NCI-H146 (cell line): Measurements from ENCODE around the gene CDKAL1.
"Not testable (repeated sequence)": the region's sequence is repeated elsewhere in the genome, so short reads cannot be mapped to it uniquely, and the experiment has no call there.

ENCODE experiments used
- DNase-seq: peaks from one replicate; lab custom pipeline; 2025; lab: John Stamatoyannopoulos, UW

Gene CDKAL1

DNA sequence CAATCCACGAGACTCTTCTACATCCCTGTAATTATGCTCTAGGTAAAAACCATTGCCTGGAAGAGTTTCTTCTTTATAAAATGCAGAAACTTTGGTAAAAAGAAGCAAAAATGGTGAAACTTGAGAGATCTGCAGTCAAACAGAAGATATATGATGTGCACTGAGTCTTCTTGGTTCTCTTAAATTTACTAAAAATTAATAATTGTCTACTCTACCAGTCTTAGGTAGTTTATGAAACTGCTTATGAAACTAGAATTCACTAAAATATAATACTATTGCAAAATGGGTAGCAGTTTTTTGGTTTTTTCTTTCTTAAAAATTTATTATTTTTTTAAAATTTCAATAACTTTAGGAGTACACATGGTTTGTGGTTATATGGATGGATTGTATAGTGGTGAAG, 540.2 kb downstream of the CDKAL1 start:
- no peak for DNase-seq

DNA sequence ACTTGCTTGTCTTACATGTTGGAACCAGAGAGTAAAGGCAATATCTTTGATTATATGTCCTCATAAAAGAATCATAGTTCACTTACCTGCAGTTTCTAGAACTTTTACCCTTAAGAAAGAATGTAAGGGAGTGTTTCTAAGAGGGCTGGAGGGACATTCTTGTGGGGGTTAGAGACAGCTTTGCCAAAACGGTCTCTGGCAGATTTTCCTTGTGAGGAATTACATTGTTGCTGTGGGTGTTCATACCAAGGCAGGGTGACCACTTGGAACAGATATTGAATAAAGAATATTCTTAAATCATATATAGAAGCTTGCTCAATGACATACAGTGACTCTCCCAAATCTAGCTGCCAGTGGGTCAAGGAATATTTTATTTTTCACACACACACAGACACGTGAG, 541.7 kb downstream of the CDKAL1 start:
- DNase-seq, result no peak

DNA sequence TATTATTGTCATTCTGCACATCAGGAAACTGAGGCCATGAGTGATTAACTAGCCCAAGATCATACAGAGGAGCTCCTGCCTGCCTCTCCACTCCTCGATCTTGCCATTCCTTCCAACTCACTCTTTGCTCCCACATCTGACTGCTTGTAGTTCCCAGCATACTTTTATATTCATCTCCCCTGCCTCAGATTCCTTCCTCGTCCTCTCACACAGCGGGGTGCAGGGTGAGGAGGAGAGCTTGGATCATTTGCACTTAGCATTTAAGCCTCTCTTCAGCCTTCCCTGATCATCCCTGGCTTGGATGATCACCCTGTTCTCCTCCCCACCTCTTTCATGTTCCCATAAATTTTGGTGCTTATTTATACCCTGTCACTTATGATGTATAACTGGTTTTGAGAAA, 544.2 kb downstream of the CDKAL1 start:
- no peak for DNase-seq

DNA sequence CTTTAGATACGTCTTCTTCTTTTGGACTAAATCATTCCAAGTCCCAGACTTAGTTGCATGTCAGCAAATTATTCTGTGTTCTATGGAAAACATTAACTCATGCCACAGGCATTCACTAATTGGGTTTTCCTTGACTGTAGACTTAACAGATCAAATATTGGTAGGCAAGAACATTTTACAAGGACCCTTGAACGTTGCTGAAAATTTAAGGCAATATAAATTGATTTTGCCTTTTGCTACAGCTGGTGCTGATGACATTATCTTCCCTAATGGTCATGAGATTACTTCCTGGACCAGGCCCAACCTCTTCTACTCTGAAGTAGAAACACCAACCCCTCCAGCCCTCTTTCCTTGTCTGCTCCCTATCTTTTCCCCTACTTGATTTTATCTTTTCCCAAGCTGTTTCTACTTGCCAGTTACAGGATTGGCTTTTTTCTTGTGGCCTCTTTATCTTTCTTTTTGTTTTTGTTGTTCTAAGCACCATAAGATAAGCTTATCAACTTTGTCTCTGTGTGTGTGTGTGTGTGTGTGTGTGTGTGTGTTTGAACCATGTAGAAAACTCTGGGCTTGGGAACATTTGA, 545.3 kb downstream of the CDKAL1 start:
- no peak for DNase-seq

DNA sequence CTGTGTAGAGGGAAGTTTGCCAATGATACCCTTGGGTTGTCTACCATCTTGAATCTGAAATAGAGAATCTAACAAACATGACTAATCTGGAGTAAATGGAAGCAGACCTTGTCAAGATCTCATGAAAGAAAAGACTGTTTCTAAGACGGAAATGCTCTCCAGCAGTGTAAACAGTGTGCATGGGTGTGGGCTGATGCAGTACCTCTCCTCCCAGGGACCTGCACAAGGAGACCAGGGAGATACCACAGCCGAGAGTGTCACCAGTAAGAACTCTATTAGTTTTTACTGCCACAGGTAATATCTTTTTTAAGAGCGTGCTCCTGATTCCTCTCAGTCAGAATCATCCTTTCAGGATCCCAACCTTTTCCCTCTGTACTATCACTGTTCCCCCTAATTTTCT, 546.0 kb downstream of the CDKAL1 start:
- no peak for DNase-seq

DNA sequence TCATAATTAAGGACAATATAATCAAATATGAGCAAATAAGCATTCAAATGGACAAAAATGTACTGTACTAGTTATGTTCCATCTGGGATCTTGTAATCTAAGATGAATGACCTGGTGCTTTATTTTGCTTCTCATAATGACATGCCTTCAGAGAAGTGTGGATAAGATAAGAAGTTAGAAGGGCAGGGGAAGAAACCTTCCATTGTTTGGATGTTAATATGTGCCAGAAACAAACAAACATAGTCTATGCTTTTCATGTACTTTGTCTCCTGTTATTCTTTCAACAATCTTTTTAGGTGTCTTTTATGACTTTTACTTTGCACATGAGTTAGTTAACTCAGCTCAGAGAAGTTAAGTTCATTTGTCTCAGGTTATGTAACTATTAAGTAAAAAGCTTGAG, 547.8 kb downstream of the CDKAL1 start:
- no peak for DNase-seq

DNA sequence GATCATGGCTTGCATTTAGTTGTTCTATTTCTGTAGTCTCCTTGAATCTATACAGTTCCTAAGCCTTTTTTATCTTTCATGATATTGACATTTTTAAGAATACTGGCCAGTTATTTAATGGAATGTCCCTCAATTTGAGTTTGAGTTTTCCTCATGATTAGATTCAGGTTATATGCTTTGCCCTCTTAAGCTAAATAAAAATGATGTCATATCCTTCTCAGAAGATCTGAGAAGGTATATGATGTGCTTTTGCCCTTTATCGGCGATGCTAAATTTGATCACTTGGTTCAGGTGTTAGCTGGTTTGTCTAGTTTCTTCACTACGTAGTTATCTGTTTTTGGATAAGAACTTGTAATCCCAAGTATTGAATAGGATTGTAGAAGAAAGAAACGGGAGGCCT, 549.5 kb downstream of the CDKAL1 start:
- no peak for DNase-seq

DNA sequence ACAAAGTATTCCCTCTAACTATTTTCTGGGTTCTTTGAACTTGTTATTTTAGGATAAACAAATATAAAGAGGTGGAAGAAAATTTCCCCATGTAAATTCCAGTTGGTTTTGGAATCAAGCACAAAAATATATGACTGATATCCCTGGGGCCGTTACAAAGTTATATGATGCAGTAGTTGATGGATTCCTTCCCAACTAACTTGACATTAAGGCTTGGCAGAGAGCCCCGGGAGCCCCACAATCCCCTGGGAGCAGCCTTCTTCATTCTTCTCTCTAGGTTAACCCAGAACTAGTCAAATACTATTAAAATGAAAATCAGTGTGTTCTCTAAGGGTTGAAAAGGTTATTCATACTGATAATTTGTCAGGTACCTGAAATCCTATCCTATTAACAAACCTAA, 550.4 kb downstream of the CDKAL1 start:
- no peak for DNase-seq

DNA sequence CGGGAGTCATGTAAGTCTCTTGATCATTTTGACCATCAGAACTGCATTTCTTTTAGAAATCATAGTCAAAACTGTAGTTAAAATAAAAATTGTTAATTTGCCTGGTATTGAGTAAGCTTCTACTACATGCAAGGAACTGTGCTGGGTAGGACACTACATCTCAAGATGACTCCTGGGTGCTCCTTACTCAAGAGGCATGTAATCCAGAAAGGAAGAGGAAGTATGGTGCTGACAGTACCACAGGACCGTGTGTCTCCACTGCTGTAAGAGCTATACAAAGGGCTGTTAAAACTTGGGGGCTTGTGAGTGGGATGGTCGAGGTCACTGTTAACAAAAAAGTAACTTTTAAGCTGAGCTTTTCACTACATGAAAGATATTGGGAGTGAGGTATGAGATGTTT, 551.0 kb downstream of the CDKAL1 start:
- DNase-seq, result no peak

DNA sequence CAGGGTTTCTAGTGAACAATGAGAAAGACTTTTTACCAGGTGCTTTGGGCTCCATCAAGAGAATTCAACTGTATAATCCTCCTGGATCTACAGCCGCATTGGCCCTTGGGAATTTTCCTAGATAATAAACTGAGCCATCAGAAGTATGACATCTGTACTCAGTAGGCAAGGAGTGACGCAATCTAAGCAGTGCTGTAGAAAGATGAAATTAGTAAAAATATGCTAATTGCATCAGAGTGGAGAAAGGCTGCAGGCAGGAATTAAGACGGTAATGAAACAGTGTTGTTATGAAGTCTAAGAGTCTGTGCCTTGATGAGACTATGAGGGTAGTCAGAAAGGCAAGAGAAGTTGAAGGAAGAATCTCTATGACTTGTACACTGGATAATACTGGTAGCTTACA, 551.4 kb downstream of the CDKAL1 start:
- no peak for DNase-seq

DNA sequence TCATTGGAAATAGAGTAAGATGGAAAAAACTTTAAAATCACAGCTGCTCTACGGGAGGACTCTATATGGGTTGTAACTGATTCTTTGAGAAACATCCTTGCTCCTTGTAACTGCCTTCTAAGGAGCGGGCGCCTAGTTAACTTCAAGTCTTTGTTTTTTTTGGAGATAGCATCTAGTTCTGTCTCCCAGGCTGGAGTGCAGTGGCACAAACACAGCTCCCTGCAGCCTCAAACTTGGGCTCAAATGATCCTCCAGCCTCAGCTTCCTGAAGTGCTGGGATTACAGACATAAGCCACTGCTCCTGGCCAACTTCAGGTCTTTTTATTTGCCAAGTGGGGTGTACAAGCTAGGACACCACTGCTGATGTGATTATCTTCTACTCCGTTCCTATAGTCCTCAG, 552.9 kb downstream of the CDKAL1 start:
- no peak for DNase-seq

DNA sequence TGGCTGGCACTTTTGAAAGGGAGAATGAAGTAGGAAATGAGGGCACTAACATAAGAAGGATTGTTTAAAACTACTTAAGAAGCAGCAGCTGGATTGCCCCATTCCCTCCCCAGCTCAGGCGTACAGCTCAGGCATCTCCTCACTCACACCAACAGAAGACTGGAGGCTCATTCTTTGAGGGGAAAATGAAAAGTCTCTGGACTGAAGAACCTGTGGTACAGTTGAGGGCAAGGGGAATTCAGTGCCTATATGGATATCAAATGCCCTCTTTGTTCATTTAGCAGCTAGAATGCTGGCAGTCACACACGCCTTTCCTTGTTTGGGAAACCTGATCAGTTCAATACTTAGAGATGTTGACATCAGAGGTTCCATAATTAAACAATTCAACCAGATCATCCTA, 557.2 kb downstream of the CDKAL1 start:
- no peak for DNase-seq

DNA sequence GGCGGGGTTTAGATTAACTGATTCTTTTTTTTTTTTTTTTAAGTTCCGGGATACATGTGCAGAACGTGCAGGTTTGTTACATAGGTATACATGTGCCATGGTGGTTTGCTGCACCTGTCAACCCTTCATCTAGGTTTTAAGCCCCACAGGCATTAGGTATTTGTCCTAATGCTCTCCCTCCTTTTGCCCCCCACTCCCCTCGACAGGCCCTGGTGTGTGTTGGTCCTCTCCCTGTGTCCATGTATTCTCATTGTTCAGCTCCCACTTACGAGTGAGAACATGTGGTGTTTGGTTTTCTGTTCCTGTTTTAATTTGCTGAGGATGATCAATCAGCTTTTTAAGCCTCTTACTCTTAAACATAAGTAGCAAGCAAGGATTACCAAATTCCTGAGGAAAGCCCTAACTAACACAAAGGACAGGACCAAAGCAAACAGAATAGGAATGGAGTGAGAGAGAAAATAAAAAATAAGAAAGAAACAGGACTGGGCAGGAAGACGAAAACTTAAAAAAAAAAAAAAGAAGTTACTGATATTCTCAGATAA, 558.0 kb downstream of the CDKAL1 start:
- DNase-seq, result not testable (repeated sequence)

DNA sequence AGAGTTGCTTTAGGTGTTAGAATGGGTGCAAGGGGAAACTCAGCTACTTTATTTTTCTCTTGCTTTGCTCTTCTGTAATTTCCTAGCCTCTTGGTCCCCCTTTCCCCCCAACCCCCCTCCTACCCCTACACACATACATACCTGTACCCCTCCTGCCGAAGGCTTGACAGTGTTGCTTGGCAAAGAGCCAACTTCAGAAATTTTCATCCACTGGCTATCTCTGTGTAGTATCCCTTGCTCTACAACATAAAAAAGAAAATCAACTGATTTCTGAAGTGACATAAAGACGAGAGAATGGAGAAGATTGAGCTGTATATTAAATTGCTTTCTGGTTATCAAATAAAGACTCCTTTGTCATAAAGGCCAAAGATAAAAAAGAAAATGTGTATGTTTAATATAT, 561.2 kb downstream of the CDKAL1 start:
- DNase-seq, result no peak

DNA sequence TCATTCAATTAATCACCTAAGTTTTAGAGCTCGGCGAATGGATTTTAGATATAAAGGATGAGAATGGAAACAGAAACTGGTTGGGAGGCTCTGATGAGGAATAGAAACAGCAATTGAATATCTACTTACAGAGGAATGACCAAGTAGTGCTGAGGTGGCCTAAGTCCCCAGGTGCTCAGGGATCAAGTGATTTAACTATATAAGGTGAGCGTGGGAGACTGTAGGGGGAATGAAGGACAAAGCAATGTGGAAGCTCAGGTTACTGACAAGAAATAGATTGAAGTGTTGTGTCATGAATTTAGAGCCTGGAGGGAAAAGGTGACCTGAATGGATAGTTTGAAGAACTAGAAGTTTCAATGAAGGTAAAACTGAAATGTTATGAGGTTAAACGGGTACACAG, 563.9 kb downstream of the CDKAL1 start:
- DNase-seq, result no peak

DNA sequence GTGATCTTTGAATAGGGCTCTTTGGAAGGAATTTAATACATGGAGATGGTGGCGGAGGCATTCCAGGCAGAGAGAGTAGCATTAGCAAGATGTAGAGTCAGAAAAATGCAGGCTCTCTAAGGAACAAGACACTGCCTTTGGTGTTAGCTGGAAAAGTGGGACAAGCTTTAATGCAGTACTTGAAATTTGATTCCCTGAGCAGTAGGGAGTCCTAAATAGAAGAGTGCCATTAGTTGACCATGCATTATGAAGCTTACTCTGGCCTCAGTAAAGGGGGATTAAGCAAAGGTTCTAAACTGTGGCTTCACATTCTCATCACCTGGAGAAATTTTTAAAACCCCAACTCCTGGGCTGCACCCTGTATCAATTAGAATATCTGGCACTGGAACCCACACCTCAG, 564.5 kb downstream of the CDKAL1 start:
- DNase-seq, result peak; percentile 68

DNA sequence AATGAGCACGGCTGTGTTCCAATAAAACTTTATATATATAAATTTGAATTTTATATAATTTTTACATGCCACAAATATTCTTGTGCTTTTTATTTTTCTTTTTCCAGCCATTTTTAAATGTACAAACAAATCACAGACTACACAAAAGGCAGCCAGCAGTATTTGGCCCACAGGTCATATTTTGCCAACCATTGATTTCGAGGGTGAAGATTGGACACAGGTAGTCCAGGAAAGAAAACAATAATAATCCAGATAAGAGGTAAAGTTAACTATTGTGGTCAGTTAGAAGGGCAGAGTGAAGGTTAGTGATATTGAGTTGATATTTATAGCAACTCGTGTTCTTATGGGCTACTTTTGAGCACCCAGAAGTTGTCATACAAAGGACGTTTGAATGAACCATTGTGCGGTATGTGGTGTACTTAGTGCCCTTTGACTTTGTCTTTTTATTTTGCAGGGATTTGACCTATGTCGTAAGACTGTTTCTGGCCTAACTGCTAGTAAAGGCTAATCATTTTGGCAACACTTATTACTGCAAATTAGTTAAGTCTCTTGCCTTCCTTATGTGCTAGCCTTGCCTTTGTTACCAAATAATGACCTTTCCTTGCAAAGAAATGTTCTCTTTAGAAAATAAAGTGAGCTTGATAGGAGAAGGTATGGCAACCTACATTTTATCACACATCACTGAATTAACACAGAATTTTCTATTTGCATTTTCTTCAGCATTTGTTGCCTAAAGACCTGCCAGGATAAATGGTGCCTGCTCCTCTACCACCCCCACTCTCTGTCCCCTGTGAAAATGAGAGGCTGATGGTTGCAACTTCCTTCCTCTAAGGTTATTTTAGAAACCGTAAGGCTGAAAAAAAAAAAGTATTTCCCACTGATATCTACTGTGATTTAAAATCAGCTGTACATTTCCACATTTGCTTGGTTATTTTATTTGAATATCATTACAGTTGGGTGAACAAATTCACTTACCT, 565.4 kb downstream of the CDKAL1 start:
- no peak for DNase-seq

DNA sequence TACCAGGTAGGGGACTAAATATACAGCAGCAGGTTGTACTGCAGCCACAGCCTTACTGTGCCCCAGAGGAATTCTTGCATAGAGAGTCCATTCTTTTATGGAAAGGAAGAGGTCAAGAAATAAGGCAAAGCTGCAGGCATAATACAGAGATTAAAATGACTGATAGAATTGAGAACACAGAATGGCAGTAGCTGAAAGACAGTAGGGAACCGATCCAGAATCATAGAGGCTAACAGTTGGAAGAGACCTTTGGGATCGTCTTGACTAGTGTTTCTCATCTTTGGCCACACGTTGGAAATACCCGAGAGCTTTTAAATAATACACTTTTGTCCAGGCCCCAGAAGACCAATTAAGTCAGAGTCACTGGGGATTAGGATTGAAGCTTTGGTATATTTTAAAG, 566.7 kb downstream of the CDKAL1 start:
- no peak for DNase-seq

DNA sequence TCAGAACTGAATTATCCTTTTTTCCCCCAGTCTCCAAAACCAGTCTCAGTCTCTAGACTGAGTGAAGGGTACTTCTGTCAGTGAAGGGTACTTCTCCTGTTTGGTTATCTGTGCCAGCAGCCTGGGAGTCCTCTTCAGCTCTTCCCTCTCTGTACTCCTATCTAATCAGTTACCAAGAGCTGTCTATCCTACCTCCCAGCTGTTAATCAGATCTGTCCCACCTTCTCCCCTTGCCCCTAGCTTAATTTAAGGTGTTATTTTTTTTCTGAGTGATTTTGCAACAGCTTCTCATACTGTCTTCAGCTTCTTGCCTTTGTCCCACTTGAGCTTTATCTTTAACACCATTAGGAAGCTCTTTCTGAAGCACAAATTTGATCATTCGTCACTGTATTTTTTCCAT, 567.4 kb downstream of the CDKAL1 start:
- no peak for DNase-seq

DNA sequence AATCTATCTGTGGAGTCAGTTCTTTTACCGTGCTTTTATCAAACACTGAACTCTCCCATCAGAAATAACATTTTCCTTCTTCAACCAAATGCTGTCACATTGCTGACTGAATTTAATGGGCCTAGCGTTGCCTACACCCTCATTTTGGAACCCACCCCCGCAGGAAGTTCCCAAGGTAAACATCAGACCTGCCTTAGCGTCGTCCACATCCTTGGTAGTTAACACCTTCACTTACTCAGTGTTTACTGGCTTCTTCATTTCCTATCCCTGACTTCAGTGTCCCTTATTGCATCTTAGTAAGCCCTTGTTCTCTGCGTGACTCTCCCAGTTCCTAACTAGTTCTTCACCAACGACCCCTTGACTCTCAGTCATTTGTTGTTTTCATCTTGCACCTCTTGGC, 567.9 kb downstream of the CDKAL1 start:
- no peak for DNase-seq

DNA sequence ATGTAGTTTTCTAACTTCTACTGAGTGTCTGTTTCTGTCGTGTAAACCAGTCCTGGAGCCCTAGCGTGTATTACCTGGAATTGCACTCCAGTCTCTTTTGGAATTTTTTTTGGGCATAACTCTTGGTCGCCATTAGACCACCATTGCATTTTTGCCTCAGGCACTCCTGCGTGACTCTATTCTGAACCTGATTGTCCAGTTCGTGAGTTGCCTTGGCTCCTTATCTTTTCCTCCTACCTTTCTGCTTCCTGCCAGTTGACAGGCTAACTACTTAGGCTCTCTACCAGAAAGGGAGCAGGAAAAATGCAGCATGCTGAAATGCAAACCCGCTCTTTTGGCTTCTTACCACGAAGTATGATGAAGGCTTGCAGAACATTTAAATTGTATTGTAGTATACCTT, 568.4 kb downstream of the CDKAL1 start:
- DNase-seq, result no peak

DNA sequence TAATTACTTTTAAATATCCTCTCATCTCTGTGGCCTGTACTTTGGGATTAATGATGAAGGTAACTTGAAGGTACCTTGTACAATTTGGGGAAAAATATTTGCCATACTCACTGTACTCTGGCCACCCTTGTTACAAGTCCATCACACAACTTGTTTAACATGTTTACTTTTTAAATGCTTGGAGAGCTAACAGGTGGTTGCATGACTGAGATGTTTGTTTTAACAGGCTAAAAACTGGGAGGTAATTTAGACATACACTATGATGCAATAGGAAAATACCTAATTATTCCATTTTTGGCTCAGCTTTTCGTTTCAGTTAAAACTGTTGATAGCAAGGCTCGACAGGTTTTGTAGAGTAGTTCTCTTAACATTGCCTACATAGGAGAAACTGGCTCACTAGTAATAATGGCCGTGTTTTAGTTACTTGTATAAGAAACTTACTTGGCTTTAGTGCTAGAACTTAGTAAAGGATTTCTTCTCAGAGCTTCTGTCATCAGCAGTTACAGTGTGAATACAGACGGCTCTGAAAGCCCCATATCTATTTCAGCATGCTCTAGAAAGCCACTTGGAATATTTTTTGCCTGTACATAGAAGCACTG, 569.5 kb downstream of the CDKAL1 start:
- peak; percentile 23 for DNase-seq

DNA sequence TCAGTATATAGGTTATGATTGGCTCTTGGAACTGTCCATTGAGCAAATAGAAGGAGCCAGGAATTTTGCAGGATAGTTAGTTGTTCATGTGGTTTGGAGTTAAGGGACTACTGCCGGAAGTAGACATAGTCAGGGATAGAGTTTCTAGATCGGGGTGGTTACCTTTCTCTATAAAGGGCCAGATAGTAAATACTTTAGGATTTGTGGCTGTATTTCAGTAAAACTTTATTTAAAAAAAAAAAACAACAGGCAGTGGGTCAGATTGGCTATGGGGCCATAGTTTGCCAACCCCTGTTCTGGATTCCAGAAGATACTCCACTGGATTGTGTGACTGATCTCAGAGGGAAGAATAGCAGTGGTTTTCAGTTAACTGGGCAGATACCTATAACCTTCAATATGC, 570.0 kb downstream of the CDKAL1 start:
- DNase-seq, result no peak
